Stimulated activated CD4-positive, alpha-beta T cell treated with anti-CD3 and anti-CD28 coated beads, Interleukin-4, amount 100 ng/mL, for 4 hours (primary cell): ENCODE measurements around the gene PCP4L1.

Experiments used
- DNase-seq, 2 experiments: peaks; one replicate each; pipeline ENCODE4 v3.0.0-alpha.2; 2020

The PCP4L1 gene

DNA sequence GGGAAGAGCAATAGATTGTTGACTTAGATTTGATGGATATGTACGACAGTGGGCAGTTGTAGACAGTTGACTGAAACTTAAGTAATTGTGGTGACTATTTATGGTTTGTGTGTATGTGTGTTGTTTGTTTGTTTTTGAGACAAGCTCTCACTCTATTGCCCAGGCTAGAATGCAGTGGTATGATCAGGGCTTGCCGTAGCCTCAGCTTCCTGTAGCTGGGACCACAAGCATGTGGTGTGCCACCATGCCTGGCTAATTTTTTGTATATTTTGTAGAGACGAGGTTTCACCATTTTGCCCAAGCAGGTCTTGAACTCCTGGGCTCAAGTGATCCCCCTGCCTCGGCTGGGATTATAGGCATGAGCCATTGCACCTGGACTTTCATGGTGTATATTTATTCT, 65.5 kb downstream of the PCP4L1 start:
- no peak for DNase-seq

DNA sequence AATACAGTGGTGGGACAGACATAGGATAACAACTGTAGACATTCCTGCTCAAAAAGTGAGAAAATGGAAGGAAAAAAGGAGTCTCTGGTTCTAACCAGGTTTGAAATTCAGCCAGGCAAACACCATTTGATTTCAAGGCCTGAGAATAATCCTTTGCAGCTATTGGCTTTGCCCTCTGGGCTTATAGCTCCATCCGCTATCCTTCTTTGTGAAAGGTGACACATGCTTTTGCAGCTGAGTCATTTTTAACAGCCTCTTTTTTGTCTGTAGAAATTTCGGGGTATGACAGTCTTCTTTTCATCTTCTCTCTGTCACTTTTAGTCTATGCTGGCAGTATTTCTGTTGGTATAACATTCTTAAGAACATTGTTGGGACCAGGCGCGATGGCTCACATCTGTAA, 71.8 kb downstream of the PCP4L1 start:
- DNase-seq, result no peak

DNA sequence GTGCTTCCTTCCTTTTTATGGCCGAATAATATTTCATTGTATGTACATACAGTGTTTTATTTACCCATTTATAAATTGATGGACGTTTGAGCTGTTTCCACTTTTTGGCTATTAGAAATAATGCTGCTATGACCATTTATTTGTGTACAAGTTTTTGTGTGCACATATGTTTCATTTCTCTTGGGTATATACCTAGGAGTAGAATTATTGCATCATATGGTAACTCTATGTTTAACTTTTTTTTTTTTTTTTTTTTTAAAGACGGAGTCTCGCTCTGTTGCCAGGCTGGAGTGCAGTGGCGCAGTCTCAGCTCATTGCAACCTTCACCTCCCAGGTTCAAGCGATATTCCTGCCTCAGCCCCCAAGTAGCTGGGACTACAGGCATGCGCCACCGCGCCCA, 74.6 kb downstream of the PCP4L1 start:
- no peak for DNase-seq
